Measurements from ENCODE around the gene NID2. TPM values are rescaled to one million over a fixed set of nuclear protein-coding genes. Genes with fewer than 3 reads are reported as not detected.
A peak's percentile ranks its signal among the peaks of the same experiment; 100 is the strongest.

Gene NID2
- total RNA-seq, 3 donors from 2014 or later = 21.7 to 32.5 (median 28.8) TPM

GRCh38 chr14:52078721-52079120 lies 9.9 kb upstream of the NID2 start:
- intact Hi-C loops (cut with DNase I, micrococcal nuclease) = no loop called here
- TF ChIP-seq, protein P1, sequence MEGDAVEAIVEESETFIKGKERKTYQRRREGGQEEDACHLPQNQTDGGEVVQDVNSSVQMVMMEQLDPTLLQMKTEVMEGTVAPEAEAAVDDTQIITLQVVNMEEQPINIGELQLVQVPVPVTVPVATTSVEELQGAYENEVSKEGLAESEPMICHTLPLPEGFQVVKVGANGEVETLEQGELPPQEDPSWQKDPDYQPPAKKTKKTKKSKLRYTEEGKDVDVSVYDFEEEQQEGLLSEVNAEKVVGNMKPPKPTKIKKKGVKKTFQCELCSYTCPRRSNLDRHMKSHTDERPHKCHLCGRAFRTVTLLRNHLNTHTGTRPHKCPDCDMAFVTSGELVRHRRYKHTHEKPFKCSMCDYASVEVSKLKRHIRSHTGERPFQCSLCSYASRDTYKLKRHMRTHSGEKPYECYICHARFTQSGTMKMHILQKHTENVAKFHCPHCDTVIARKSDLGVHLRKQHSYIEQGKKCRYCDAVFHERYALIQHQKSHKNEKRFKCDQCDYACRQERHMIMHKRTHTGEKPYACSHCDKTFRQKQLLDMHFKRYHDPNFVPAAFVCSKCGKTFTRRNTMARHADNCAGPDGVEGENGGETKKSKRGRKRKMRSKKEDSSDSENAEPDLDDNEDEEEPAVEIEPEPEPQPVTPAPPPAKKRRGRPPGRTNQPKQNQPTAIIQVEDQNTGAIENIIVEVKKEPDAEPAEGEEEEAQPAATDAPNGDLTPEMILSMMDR (IDR thresholded peaks at IDR 0.05) = no peak
- no peak for DNase-seq
- no peak overlapping the region for H3K4me3 ChIP-seq
- no peaks in the 10 kb centered on the region for H3K36me3 ChIP-seq (ENCODE audit: low read depth)
- no peaks in the 10 kb centered on the region for H3K4me1 ChIP-seq (ENCODE audit: low read depth)
- H3K9me3 ChIP-seq = no peaks in the 10 kb centered on the region
- ATAC-seq = no peak

- intact Hi-C loops (cut with DNase I, micrococcal nuclease) = no loop called here
- H3K4me1 ChIP-seq (ENCODE audit: low read depth) = peaks cover 3% of the 10 kb centered on the region
- H3K36me3 ChIP-seq (ENCODE audit: low read depth) = no peaks in the 10 kb centered on the region
- ATAC-seq (no peak), DNase-seq (no peak)
- TF ChIP-seq, protein P1 (IDR thresholded peaks at IDR 0.05) = no peak
- H3K9me3 ChIP-seq = no peaks in the 10 kb centered on the region
- H3K4me3 ChIP-seq = no peak overlapping the region
Measured at GRCh38 chr14:52078095-52078531, 9.3 kb upstream of the NID2 start.

- no peak for ATAC-seq
- intact Hi-C loops (cut with DNase I, micrococcal nuclease) = no loop called here
- no peak for DNase-seq
- Histone ChIP-seq H3K36me3 (ENCODE audit: low read depth) (no peaks in the 10 kb centered on the region), H3K4me1 (ENCODE audit: low read depth) (peaks cover 3% of the 10 kb centered on the region), H3K9me3 (no peaks in the 10 kb centered on the region), H3K4me3 (no peak overlapping the region)
- TF ChIP-seq, protein P1 (IDR thresholded peaks at IDR 0.05) = no peak
Measured at GRCh38 chr14:52077256-52077979, 8.6 kb upstream of the NID2 start.

GRCh38 chr14:52076334-52076733 lies 7.5 kb upstream of the NID2 start:
- H3K9me3 ChIP-seq = no peaks in the 10 kb centered on the region
- no peak overlapping the region for H3K4me3 ChIP-seq
- peak; percentile 8 for ATAC-seq
- no peak for DNase-seq
- H3K4me1 ChIP-seq (ENCODE audit: low read depth) = peaks cover 3% of the 10 kb centered on the region
- TF ChIP-seq, protein P1 (IDR thresholded peaks at IDR 0.05) = no peak
- H3K36me3 ChIP-seq (ENCODE audit: low read depth) = no peaks in the 10 kb centered on the region
- intact Hi-C loops (cut with DNase I, micrococcal nuclease) = no loop called here

DNA sequence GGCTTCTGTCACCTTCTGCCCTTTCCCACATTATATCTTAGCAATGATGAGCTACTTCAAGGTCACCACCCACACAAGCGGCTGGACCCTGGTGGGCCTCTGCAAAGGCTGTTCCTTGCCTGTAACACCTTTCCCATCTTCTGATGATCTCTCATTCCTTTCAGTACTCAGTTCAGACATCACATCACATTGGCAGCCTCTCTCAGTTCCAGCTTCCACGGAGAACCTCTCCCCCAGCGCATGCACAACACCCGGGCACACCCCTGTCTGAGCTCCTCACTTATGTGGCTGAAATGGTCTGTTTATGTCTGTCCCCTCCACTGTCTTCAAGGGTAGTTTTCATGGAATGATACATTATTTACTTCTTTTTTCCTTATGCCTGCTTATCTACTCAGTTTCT lies 6.5 kb upstream of the NID2 start:
- TF ChIP-seq, protein P1 (IDR thresholded peaks at IDR 0.05) = no peak
- no peak for ATAC-seq

More for the DNA sequence above, 6.5 kb upstream of the NID2 start:
- Histone ChIP-seq H3K4me1 (ENCODE audit: low read depth) (peaks cover 3% of the 10 kb centered on the region), H3K9me3 (no peaks in the 10 kb centered on the region), H3K36me3 (ENCODE audit: low read depth) (no peaks in the 10 kb centered on the region), H3K4me3 (no peak overlapping the region)
- intact Hi-C loops (cut with DNase I, micrococcal nuclease) = no loop called here
- no peak for DNase-seq

Data from mucosa of descending colon (tissue), 3 donors.